Left kidney (tissue), 8 donors: Measurements from ENCODE around the gene MRGPRX2. TPM values are rescaled to one million over a fixed set of nuclear protein-coding genes. Genes with fewer than 3 reads are reported as not detected.

ENCODE experiments used
- DNase-seq: peaks from one replicate; pipeline ENCODE4 v3.0.0-alpha.2; 2013
- long read RNA-seq, 8 donors: transcript quantifications; one replicate each; lab custom pipeline, GENCODE V29; 2026
- polyA plus RNA-seq: library from polyadenylated mRNA; unstranded; fragments of 120-200 nt; gene quantifications from one replicate; pipeline ENCODE4 v1.2.1, GENCODE V29; 2013; ENCODE audit not compliant: insufficient read length

MRGPRX2 gene
- polyA plus RNA-seq, result not detected
- long read RNA-seq, donor 1, result 0 reads
- long read RNA-seq, donor 2, result 0 reads
- long read RNA-seq, donor 3, result 0 reads
- long read RNA-seq, donor 4, result 0 reads
- long read RNA-seq, donor 5, result 0 reads
- long read RNA-seq, donor 6, result 0 reads
- long read RNA-seq, donor 7, result 0 reads
- long read RNA-seq, donor 8, result 0 reads

- DNase-seq, result no peak
Observed at GRCh38 chr11:19060629-19061028, at the start of gene MRGPRX2. TSS of gene MRGPRX2 (minus strand) at chr11:19060717. CDS start at chr11:19056402, 4,315 bp downstream.

DNA sequence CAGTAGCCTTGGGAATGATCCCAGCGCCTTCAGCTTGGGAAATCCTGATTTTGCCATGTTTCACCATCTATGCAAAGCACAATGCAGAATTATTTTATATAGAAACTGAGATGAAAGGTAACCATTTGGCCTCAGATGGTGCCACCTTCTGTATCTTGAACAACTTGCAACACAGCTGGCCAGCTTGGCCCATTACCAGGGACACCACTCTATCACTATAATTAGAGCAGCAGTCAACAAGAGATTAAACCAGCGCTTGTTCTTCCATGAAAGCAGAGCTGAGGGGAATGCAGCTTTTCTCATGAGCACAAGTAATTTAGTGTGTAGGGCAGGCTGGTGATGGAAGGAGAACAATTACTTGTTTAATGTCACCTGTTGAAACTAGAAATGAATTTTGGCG is 49.8 kb upstream of the MRGPRX2 start:
- DNase-seq, result no peak

GRCh38 chr11:19107125-19107524 is 46.6 kb upstream of the MRGPRX2 start:
- DNase-seq, result no peak

- DNase-seq, result no peak
Observed at GRCh38 chr11:19105011-19105410, 44.5 kb upstream of the MRGPRX2 start.

DNA sequence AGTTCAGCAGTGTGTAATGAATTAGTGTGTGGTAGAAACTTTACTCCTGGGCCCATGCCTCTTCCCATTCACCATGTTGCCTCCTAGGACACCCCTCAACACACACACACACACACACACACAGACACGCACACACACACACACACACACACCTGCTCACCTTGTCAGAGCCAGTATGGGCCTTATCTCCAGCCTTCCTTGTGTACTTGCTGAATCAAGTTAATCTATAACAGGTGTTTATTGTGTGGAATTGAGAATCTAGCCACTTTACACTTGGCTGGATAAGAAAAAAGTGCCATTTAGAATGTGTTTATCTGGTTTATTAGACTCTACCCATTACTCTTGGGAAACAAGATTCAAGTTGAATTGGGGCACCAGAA is 42.0 kb upstream of the MRGPRX2 start:
- DNase-seq, result no peak

GRCh38 chr11:19101796-19102520 is 41.4 kb upstream of the MRGPRX2 start:
- no peak for DNase-seq

DNA sequence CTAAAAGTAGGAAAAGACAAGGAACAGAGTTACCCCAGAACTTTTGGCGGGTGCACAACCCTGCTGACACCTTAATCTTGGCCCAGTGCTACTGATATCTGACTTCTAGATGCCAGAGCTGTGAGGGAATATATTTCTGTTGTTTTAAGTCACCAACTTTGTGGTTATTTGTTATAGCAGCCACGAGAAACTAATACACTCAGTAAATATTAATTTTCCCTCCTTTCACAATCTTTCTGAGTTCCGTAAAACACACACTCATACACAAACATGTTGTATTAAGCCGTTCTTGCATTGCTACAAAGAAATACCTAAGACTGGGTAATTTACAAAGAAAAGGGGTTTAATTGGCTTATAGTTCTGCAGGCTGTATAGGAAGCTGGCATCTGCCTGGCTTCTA is 40.4 kb upstream of the MRGPRX2 start:
- no peak for DNase-seq

- no peak for DNase-seq
Observed at GRCh38 chr11:19099093-19099492, 38.6 kb upstream of the MRGPRX2 start.

DNA sequence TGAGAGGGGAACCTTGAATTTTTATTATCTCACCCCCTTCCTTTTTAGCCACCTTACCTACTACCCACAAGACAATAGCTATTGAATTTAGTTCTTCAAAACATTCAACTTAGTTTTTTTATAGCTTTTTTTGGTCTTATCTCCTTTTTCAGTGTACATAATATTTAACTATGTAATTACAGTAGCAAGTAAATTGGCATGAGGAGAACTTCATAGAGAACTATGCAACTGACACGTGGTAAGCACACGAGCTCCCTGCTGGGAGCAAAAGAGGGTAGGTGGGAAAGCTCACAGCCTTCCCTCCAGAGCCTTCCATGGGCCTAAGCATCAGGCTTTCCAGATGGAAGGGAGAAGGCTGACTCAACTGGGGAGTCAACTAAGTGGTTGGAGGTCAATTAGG is 34.3 kb upstream of the MRGPRX2 start:
- DNase-seq, result no peak

- no peak for DNase-seq
Observed at GRCh38 chr11:19093976-19094375, 33.5 kb upstream of the MRGPRX2 start.

- no peak for DNase-seq
Observed at GRCh38 chr11:19092850-19093249, 32.3 kb upstream of the MRGPRX2 start.

DNA sequence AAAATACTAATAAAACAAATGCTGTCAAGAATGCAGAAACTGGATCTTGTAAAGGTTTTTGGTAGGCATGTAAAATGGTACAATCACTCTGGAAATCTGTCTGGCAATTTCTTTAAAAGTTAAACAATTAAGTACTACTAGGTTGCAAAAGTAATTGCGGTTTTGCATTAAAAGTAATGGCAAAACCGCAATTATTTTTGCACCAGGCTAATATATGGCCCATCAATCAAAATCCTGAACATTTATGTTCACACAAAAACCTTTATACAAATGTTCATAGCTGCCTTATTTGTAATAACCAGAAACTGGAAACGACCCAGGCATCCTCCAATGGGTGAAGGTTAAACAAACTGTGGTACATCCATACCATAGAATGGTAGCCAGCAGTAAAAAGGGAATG is 31.8 kb upstream of the MRGPRX2 start:
- no peak for DNase-seq

- no peak for DNase-seq
Observed at GRCh38 chr11:19091366-19091765, 30.8 kb upstream of the MRGPRX2 start.

- no peak for DNase-seq
Observed at GRCh38 chr11:19089421-19089820, 28.9 kb upstream of the MRGPRX2 start.

DNA sequence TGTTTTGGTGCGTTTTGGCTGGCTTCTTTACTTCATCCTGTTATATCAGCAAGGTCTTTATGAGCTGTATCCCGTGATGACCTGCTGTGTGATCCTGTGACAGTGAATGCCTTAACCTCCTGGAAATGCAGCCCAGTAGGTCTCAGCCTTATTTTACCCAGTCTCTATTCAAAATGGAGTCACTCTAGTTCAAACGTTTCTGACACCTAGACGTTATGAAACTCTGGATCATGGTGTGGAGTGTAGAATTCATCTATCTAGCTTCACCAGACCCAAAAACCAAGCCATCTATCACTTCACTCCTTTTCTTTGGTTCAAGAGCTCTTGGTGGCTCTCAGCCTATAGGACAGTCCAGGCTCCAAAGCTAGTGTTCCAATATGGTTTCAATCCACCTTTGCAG is 28.3 kb upstream of the MRGPRX2 start:
- DNase-seq, result no peak

DNA sequence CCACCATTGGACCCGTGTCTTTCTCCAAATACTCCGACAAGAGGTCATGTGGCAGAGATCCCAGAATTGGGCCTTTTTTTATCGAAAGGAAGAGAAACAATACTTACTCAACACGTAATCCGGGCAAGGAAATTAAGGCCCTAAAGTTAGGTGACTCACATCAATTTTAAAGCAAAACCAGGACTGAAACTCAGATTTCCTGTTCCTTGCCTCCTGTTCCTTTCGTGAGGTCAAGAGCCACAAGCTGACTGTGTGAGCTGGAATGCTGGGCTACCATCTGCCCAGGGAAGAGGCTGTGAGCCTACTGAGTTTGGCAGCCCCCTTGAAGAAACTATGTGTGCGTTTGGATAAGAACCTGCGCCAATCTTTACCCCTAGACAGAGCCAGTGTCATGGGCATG is 27.1 kb upstream of the MRGPRX2 start:
- no peak for DNase-seq

- no peak for DNase-seq
Observed at GRCh38 chr11:19084661-19085315, 24.3 kb upstream of the MRGPRX2 start.

GRCh38 chr11:19083166-19083565 is 22.6 kb upstream of the MRGPRX2 start:
- DNase-seq, result no peak

DNA sequence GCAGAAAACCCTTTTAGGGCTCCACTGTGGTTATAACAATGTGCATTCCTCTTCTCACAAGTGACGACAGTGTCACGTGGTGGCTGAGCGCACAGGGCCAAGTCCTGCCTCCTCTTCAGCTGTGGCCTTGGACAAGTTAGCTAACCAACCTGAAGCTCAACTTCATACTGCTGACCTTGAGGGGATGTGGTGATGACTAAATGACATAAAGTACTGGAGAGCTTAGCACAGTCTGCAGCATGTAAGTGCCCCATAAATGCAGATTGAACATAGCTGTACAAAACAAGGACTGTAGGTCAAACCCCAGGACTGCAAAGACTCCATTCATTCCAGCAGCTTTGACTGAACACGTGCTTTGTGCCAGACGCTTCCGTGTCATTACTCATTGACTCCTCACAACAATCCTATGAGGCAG is 20.1 kb upstream of the MRGPRX2 start:
- DNase-seq, result no peak

- DNase-seq, result no peak
Observed at GRCh38 chr11:19079643-19080440, 19.3 kb upstream of the MRGPRX2 start.

GRCh38 chr11:19077965-19078364 is 17.4 kb upstream of the MRGPRX2 start:
- no peak for DNase-seq

- peak; percentile 58 for DNase-seq
Observed at GRCh38 chr11:19076744-19077589, 16.4 kb upstream of the MRGPRX2 start.
